LHCN-M2 (cell line): ENCODE data around the gene GPC6. TPM values are rescaled to one million over a fixed set of nuclear protein-coding genes. Genes with fewer than 3 reads are reported as not detected.

Experiments used
- DNase-seq: peaks from one replicate; pipeline ENCODE4 v3.0.0-alpha.2; 2012; ENCODE audit warnings: low read depth
- total RNA-seq: library from RNA; depleted of rRNA; stranded (reverse); fragments of >200 nt; gene quantifications from 2 replicates; pipeline ENCODE4 v1.2.3, GENCODE V29; 2014

GPC6 gene
- total RNA-seq, 1 experiment from 2014 or later = 17.0 TPM

DNA sequence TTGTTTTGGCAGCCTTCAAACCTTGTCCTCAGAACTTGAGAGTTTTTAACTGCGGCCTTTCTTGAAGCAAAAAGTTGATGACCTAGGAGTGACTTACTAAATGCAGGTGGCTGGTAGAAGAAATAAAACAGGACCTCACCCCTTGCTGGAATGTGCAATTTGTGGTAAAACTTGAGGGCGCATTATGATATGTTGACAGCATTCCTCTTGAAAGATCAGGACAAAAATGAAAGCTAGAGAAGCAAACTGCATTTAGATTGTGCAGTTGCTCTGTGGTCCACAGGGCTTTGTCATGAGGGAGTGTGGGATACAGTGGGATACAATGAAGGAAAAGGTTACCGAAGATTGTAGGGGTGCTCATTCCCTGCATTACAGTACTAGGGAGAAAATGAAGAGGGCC is 504.2 kb downstream of the GPC6 start:
- peak; percentile 65 for DNase-seq

DNA sequence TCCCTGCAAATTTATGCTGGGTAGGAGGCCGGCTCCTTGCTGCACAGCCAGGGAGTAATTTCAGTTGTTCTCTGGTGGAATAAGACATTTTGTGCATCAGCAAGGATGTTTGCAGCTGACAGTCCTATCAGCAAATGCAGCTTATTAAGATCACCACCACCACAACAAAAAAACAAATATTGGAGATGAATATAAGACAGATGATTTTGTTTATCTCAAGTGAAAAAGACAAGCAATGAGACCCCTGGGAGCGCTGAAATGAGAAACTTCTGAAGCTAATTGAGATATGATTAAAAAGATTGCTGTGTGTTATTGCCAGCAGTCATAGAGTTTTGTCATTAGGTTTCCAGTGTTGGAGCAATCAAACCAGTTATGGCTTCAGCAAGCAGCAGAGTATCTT is 505.6 kb downstream of the GPC6 start:
- no peak for DNase-seq

DNA sequence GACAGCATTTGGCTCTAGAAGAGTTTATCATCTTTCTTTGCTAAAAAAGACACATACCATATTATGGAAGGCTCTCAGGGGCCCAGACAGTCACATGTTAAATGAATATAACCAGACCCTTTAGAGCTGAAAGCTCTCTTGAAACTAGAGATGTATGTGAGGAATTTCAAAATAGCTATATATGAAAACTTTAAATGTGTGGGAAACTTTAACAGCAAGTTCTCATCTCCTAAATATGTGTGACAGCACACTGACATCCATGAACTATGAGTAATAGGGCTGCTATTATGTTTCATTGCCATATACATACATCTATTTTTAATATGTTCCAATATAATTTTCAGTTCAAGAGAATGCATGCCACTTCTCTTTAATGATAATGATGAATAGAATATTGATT is 509.5 kb downstream of the GPC6 start:
- peak; percentile 31 for DNase-seq

- no peak for DNase-seq
These were observed 510.3 kb downstream of the GPC6 start for GRCh38 chr13:93736909-93737308.

DNA sequence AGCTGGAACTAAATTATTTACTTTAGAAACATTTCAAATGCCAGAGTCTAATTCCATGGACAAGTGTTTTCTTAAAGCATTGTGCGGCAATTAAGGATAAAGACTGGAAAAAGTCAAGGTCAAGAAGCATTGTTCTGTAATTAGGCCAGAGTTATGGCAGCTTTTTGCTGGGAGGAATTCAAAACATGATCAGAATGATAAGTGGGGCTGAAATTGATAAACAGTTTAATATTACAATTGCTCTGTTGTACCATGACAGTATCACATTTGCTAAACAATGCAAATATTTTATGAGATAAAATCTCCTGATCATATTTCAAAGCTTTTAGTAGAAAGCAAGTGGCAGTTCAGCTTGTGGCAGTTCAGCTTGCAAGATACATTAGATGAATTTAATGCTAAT is 513.7 kb downstream of the GPC6 start:
- no peak for DNase-seq

- no peak for DNase-seq
These were observed 517.4 kb downstream of the GPC6 start for GRCh38 chr13:93744033-93744432.

DNA sequence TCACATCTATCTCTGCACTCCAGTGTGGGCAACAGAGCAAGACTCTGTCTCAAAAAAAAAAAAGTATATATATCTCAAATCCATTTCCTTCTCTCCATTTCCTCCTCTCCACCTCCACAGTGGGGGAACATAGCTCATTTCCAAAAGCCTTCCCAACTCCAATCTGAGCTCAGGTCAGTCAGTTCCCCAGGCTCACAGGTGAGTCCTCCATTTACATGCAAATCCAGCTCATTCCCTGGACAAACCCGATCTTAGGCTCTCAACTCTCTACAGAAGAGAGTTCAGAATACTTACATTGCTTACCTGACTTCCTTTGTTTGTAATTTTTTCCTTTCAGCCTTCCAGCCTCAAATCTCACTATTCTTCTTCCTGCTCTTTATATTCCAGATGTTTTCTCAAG is 518.3 kb downstream of the GPC6 start:
- DNase-seq = no peak

DNA sequence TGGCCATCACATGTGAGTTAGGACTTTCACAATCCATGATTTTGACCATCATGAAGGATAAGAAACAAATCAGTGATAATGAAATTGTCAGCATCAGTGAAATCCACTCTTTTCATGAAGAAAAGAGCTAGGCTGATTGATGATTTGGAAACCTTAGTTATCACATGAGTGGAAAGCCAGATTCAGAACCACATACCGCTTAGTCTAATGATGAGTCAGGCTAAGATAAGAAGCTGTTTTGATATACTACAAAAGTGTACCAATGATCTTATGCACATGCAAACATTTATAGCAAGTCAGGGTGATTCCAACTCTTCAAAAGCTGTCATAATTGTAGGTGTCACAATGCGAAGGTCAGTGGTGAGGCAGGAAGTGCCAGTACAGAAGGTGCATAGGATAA is 519.3 kb downstream of the GPC6 start:
- DNase-seq = no peak

- no peak for DNase-seq
These were observed 520.0 kb downstream of the GPC6 start for GRCh38 chr13:93746589-93746988.

- no peak for DNase-seq
These were observed 524.1 kb downstream of the GPC6 start for GRCh38 chr13:93750676-93751075.

DNA sequence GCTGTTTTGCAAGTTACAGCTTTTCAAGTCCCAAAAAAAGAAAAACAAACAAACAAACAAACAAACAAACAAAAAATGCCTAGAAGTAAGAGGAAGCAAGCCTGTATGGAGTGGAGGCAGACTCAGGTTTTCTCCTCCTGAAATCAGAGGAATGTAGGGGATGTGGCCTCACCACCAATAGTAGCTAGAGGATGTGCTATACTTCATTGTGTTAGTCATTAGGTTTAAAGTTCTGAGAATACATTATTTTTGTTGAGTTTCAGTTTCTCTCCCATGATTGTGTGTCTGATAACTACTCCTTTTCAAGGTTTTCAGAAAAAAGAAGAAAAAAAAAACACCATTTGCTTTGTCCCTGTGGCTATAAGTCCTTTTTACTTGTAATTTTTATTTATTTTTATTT is 524.5 kb downstream of the GPC6 start:
- DNase-seq = no peak

DNA sequence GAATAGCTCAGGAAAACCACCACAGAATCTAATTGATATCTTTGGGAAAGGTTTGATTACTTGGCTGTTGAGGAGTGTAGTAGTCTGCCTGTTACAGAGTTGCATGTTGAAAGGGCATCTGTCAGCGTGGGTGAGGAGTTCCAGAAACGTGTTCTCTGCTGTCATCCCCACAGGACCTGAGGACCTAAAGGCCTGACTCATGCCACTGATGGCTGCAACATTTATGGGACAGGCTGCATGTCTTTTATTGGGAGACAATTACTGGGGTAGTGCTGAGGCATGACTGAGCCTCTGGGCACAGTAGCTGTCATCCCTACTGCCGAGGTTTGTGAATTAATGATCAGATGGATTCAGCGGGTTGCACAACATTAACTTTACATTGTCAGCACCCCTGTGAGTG is 525.9 kb downstream of the GPC6 start:
- no peak for DNase-seq

- DNase-seq = no peak
These were observed 527.0 kb downstream of the GPC6 start for GRCh38 chr13:93753639-93754038.

GRCh38 chr13:93755341-93755740 is 528.7 kb downstream of the GPC6 start:
- DNase-seq = no peak

- peak; percentile 25 for DNase-seq
These were observed 532.0 kb downstream of the GPC6 start for GRCh38 chr13:93758575-93758974.

GRCh38 chr13:93762708-93763426 is 536.3 kb downstream of the GPC6 start:
- DNase-seq = no peak

DNA sequence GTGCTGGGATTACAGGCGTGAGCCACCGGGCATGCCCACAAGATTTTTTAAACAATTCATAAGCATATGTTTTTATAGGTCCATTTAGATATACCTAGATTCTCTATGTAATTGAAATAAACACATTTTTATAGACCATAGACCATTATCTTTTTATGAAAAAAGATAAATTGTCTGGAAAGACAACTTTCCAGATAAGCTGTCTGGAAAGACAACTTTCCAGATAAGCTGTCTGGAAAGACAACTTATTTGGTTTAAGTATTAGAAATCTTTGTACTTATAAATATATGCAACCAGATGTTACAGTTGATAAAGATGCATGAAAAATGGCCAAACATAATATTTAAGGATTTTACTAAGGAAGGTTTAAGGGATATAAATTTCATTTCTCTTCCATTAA is 538.5 kb downstream of the GPC6 start:
- DNase-seq = no peak

GRCh38 chr13:93765811-93766210 is 539.2 kb downstream of the GPC6 start:
- no peak for DNase-seq

GRCh38 chr13:93766719-93767118 is 540.1 kb downstream of the GPC6 start:
- no peak for DNase-seq

- no peak for DNase-seq
These were observed 540.7 kb downstream of the GPC6 start for GRCh38 chr13:93767180-93767916.

GRCh38 chr13:93767917-93768409 is 541.4 kb downstream of the GPC6 start:
- DNase-seq = no peak

GRCh38 chr13:93769101-93769500 is 542.5 kb downstream of the GPC6 start:
- no peak for DNase-seq

DNA sequence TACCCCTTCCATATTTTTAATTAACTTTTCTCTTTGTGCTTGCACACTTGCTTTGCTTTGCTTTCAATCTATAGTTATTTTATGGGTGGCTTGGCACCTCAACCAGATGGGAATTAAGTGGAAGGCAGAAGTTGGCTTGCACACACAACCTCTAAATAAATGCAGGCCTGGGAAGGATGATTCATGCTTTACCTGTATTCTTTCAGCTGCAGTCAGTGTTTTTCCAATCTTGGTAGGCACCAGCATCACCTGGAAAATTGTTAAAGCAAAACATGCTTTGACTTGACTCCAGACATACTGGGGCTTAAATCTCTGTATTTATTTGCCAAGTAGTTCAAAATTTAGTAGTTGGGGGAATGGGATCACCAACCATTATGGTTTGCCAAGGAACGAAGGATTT is 543.0 kb downstream of the GPC6 start:
- DNase-seq = no peak
